NCI-H2107 treated with DMSO at 0.1 percent for 48 hours (cell line): ENCODE measurements around the gene ABHD1.
A peak's percentile ranks its signal among the peaks of the same experiment; 100 is the strongest.

Source experiments
- DNase-seq: peaks from one replicate; lab custom pipeline; 2025; ENCODE audit not compliant: unreplicated experiment; lab: John Stamatoyannopoulos, UW

Gene ABHD1

DNA sequence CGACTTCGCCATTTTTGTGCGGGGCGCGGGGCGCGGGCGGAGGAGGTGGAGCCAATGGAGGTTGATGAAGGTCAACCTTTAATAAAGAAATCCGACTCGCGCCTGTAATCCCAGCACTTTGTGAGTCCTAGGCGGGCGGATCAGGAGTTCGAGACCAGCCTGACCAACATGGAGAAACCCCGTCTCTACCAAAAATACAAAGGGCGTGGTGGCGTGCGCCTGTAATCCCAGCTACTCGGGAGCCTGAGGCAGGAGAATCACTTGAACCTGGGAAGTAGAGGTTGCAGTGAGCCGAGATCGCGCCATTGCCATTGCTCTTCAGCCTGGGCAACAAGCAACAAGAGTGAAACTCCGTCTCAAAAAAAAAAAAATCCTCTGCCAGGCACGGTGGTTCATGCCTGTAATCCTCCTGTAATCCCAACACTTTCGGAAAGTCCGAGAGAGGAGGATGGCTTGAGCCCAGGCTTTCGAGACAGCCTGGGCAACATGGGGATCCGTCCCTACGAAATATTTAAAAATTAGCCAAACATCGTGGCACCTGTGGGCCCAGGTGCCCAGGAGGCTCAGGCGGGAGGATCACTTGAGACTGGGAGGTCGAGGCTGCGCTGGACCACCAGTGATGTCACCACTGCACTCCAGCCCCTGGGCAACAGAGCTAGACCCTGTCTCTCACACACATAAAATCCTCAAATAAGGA lies 11.3 kb downstream of the ABHD1 start:
- DNase-seq = no peak

DNA sequence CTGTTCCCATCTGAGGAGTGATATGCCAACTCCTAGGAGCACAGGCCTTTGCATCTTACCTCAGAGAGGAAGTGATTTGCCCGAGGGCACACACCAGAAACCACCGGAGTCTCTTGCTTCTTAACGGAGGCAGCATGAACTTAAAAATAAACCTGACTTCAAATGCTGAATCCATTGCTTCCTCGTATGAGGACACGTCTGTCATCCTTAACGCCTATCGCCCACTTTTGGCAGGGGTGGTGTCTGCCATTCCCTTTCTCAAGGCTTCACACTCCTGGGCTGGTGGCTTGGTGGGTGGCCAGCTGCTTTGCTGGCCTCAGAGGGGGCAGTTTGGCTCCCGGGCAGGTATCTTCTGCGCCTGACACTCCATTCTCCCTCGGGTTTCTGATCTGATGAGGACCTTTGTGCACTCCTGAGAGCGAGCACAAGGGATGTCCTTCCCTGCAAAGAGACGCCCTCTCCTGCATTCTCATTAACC lies 11.9 kb downstream of the ABHD1 start:
- no peak for DNase-seq

DNA sequence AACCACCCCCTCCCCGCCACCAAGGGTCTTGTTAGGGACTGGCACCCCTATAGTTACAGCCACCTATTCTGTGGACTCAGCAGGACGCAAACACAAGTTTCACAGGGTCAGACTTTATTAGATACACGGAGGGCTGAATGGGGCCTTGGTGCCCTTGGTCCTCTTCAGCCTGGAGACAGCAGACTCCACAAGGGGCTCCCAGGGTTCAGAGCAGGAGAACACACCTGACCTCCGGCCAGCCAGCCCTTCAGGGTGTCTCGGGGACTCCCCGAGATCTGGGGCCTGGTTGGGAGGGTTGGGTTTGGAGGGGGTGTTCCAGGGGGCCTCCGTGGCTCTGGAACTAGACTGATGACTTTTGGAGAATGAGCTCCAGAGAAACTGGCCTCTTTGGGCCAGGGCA lies 13.1 kb downstream of the ABHD1 start:
- no peak for DNase-seq

DNA sequence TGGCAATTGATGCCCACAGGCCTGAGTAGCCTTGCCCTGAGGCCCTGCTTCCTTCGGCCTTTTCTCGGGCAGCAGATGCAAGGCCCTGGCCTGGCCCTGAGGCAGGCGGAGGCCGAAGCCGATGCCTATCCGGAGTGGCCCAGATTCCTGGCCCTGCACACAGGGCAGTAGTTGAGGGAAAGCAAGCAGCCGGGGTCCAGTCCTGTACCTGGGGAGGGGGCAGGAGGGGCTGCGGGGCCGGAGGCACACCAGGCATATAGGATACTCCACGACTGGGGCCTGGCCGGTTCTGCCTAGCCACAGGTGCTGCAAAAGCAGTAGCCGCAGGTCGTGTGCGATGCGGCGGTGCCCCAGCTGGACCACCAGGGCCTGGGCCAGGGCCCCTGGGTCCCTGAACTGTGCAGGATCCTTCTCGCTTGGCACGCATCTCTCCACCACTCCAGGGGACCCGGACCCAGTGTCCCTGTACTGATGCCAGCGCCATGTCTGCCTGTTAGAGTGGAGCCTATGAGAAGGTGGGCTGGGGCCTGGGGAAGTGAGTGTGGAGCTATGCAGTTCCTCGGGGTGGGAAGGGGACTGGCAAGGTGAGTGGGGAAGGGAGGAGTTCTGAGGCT lies 13.8 kb downstream of the ABHD1 start:
- no peak for DNase-seq

DNA sequence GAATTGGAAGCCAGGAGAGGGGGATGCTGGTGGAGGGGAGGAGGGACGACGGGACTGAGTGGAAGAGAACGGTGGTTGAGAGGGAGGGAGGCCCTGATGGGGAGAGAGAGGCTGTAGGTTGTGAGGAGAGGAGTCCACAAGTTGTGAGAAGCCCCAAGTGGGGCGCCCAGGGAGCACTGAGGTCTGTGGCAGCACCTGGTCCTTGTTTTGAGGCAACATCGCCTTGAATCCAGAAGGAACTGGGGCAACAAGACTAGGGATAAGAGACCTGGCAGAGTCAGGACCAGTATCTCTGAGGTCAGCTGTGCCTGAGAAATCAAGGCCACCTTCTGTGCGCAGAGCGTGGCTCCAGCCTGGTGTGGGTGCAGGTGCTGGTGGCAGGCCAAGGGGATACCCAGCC lies 14.5 kb downstream of the ABHD1 start:
- DNase-seq = no peak

DNA sequence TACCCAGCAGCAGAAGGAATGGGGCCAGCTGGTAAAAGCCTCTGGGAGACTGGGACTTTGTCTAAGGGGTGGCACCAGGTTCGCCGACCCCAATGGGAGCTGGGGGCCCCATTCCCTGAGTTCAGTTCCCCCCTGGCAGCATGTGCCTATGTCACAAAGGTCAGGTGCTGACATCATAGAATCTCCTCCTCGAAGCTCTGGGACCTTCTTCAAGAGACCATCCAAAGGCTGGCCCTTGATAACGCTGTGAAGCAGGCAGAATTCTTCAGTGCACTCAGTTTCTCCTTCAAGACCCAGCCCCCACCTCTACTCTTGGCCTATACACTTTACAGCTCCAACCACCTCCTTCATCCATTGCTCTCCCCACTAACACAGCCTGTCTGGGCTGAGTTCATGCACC lies 15.7 kb downstream of the ABHD1 start, which contains the start of gene PRR30:
PRR30 (minus strand) TSS at position 101 of the 400 bp plus-strand sequence. CDS start 1,081 bp downstream, outside the sequence.
- no peak for DNase-seq

DNA sequence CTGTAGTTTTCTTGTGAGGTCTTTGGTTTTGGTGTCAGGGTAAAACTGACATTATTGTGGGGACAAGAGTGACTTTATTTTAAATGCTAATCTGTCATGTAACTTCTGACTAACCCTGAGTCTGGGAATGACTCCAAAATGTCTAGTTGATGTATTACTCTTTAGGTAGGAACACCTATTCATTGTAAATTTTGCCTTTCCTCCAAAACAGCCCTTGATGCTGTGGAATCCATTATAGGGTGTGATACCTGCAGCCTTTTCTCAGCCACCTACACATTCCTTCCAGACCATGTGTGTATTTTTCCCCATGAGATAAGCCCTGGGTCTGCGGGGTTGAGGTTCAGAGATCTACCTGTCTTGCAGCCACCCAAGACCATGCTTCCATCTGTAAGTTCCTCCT lies 19.7 kb downstream of the ABHD1 start:
- DNase-seq = no peak

DNA sequence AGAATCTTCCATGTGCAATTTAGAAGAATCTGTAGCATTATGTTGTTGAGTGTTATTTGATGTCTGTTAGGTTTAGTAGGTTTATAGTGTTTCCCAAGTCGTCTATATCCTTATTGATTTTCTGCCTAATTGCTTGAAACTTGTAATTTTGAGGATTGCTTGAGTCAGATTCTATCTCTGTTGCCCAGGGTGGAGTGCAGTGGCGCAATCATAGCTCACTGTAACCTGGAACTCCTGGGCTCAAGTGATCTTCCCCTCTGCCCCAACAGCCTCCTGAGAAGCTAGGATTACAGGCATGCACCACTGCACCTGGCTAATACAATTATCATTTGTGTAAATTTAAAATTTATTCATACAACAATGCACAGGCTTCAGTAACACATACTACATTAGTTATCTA lies 22.1 kb downstream of the ABHD1 start:
- DNase-seq = peak; percentile 9

DNA sequence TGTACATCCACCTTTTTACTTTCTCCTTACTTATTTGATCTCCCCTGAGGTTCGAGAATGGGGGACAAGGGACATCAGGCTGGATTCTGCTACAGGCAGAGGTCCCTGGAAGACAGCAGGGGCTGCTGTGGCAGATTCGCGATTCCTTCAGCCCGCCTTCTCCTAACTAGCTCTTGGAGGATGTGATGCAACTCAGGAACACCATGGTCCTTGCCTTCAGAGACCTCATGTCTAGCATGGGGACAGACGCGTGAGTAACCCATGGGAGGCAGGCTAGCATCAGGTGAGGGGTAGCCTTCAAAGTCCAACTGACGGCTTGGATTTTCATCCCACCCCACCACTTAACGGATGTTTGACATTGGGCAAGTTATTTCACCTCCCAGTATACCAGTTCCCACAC lies 24.3 kb downstream of the ABHD1 start:
- DNase-seq = no peak

DNA sequence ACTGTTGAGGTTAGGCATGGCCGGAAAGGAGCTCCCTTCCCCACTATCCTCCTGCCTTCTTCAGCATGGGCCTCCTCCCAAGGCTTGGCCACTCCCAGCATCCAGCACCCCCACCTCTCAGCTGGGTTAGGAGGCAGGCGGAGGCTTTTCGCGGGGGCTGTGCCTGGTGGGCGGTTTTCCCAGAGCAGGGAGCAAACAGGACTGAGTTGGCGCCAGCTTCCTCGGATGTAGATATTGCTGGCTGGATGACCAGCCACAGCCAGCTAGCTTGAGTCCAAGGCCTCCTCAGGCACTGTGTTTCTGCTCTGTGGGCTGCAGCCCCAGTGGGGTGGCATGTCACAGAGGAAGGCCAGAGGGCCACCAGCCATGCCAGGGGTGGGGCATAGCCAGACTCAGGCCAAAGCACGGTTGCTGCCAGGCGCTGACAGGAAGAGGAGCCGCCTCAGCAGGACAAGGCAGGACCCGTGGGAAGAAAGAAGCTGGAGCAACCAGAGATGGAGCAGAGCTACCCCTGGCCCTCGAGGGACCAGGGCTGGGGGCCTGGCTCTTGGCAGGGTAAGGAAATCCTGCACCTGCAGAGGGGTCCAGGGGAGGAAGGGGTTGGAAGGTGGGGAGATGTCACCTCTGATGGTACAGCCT lies 25.3 kb downstream of the ABHD1 start, which contains the start of gene TCF23:
TCF23 (plus strand) TSS at position 204 of the 639 bp plus-strand sequence; CDS start at position 334, 130 bp downstream.
- no peak for DNase-seq

DNA sequence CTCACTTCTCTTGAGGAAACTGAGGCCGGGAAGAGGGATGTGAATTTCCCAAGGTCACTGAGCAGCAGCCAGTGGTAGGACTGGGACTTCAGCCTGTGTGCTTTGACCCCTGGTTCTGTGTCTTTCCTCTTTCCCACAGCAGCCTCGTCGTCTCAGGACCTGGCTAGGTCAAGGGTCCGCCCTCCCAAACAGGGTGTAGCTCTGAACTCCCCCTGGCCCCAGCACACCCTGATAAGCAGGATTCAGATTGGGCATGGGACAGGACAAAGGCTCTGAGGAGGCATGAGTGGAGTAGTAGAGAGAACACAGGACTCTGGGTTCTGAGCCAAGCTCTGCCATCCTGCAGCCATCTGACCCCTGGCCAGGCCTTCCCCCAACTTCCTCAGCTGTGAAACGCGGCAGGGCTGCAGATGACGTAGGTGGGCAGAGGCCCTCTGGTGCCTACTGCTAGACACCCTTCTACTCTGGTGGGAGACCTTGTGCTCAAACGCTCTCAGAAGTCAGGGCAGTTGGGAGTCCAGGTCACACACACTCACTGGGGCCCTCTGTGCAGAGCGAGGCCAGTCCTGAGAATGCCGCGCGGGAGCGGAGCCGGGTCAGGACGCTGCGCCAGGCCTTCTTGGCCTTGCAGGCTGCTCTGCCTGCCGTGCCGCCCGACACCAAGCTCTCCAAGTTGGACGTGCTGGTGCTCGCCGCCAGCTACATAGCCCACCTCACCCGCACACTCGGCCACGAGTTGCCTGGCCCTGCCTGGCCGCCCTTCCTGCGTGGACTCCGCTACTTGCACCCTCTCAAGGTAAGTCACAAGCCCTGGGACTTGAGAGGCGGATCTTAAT lies 26.2 kb downstream of the ABHD1 start:
- DNase-seq = no peak

DNA sequence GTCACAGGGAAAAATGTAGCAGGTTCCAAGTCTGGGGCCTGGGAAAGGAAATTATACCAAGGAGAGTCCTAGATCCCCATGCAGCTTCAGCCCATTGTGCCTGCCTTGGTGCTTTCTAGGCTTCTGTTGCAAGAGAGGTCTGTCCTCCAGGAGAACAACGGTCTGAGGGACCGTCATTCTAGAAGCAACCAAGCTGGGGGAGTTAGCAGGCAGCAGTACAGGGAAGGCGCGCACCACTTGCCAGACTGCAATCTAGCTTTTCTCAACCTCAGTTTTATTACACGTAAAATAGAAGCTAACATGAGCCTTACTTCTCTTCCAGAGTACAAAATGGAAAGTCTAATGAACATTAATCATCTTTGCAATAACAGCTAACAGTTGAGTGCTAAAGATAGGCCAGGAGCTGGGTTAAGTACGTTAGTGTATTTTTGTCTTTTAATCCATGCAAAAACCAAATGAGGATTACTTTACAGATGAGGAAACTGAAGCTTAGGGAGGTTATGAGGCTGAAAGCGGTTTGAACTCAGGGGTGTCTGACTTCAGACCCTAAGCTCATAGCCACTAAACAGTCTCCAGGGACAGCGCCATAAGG lies 27.1 kb downstream of the ABHD1 start:
- no peak for DNase-seq

DNA sequence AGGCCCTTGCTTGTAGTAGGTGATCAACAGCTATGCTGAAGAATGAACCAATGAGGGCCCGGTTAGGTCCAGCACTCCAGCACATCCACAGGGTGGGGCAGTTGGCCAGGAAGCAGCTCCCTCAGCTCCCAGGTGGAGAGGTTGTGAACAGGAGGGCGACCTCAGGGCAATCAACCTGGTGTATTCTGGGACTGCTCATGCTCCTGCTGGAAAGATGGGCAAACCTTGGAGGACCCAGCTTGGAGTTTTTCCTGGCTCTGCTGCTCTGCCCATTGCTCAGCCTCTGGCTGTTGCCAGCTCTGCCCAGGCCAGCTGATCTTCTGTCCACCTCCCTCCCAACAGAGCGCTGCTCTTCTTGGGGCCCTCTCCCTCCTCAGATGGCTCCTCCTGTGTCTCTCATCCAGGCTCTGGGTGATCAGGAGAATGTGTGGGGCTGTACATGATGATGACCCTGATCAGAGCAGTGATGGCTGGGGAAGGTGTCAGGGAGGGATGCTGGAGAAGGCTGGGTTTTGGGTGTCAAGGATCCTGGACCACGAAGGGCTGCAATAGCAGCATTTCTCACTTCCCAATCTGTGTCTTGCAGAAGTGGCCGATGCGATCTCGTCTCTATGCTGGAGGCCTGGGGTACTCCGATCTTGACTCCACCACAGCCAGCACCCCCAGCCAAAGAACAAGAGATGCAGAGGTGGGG lies 28.6 kb downstream of the ABHD1 start:
- DNase-seq = no peak

DNA sequence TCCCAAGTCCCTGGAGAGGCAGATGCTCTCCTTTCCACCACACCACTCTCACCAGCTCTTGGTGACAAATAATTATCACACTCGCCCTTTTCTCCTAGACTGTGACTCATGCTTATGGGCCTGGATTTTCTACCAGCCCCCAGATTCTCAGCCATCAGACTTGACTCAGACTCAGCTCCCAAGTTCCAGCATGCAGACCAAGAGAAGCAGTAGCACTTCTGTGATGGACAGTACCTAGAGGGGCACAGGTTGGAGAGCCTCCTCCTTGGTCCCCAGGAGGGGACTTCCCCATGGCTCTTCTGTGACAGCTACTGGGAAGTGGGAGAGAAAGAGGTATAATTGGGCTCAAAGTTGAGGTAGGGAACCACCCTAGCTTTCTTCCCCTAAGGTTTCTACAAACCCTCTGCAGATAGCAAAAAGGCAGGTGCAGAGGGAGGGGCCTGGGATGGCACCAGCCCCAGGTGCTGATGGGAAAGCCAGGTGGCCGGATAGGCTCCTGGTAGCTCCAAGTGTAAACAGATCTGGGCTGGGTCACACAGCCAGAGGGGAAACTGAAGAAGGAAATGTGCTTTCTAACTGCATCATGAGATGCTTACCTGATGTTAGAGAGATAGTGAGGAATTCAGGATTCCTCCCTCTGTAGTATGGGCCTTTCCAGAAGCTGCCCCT lies 29.3 kb downstream of the ABHD1 start:
- peak; percentile 72 for DNase-seq

DNA sequence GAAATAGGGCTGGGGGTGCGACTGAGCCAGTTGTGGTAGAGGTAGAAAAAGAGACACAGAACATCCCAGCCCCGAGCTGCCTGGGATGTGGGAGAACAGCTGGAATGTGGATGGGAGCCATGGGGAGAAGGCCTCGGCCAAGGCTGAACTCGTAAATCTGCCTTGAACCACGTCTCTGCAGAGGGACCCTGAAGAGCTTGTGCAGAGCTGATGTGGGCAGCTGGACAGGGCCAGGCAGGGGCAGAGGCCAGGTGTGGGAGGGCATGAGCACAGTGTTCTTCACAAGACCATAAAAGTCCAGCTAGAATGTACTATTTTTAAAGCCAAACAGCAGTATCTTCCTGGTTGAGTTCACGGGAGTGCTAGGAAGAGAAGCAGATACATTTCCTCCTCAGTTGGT lies 30.9 kb downstream of the ABHD1 start:
- no peak for DNase-seq

DNA sequence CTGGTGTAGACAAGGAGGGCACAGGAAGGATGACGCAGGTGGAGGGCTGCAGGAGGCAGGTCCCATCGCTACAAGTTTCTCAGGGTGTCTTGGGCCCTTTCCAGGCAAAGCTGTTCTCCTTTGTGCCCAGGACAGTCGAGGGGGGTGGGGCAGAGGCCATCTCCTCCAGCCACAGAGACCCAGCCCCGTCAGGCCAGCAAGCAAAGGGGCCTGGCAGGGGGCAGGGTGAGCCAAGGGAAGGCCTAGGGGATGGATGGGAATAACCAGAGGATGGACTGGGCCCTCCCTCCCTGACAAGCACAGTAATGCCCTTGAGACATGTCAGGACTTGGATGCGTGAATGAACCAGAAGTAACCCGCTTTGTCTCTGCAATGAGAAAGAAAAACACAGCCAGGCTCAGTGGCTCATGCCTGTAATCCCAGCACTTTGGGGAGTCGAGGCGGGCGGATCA lies 31.5 kb downstream of the ABHD1 start:
- DNase-seq = no peak

DNA sequence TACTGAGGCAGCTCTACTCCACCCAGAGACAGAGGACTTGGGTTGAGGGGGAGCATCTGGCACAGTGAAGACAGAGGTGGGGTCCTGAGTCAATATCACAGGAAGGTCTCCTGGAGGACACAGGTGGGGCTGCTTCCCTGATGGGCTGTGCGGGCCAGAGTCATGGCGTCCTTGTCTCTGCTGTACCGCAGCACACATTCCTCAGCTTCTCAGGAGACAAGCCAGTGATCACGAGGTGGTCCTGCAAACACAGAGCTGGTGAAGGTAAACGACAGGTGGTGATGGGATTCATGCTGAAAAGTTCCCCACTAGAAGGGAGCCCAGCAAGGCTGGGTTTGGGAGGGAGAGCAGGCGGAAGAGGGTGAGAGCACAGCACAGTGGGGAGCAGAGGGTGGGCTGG lies 34.9 kb downstream of the ABHD1 start:
- no peak for DNase-seq

DNA sequence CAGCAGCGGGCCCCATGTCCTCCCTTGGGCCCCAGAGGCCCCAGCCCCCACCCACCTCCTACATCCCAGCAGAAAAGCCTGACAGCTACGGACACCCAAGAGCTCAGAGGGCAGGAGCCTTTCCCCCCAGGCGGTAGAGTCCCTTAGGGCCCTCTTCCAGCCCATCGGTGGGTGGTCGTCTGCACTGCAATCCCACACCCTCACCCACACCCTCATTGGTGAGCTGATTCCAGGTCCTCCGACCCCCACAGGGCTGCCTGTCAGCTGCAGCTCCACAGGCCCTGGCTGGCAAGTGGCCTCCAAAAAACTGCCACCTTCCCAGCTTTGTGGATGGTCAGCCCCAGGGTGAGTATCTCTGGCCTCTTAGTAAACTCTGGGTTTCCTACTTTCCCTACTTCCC lies 35.7 kb downstream of the ABHD1 start:
- no peak for DNase-seq

DNA sequence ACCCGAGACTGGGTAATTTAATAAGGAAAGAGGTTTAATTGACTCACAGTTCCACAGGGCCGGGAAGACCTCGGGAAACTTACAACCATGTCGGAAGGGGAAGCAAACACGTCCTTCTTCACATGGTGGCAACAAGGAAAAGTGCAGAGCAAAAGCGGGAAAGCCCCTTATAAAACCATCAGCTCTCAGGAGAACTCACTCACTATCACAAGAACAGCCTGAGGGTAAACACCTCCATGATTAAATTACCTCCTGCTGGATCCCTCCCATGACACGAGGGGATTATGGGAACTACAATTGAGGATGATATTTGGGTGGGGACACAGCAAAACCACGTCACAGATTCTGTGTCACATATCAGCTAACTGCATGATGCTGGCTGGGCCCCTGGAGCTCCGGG lies 36.6 kb downstream of the ABHD1 start:
- DNase-seq = no peak
